T-helper 22 cell (primary cell): ENCODE results near the gene SMYD5.
"Not testable (repeated sequence)": the region's sequence is repeated elsewhere in the genome, so short reads cannot be mapped to it uniquely, and the experiment has no call there.

ENCODE experiments used
- DNase-seq: peaks from one replicate; pipeline ENCODE4 v3.0.0-alpha.2; 2020; ENCODE audit warnings: low read depth

The SMYD5 gene

GRCh38 chr2:73214120-73215035 lies at the start of gene SMYD5:
SMYD5 (plus strand) TSS chr2:73214245; CDS start chr2:73214267, 22 bp downstream.
- peak; percentile 79 for DNase-seq

- DNase-seq, result not testable (repeated sequence)
Observed at GRCh38 chr2:73165978-73166377, 48.1 kb upstream of the SMYD5 start.

- not testable (repeated sequence) for DNase-seq
Observed at GRCh38 chr2:73166813-73167212, 47.2 kb upstream of the SMYD5 start.

- DNase-seq, result not testable (repeated sequence)
Observed at GRCh38 chr2:73168348-73168747, 45.7 kb upstream of the SMYD5 start.

- DNase-seq, result not testable (repeated sequence)
Observed at GRCh38 chr2:73170341-73170740, 43.7 kb upstream of the SMYD5 start.

- DNase-seq, result no peak
Observed at GRCh38 chr2:73172963-73173362, 41.1 kb upstream of the SMYD5 start.

GRCh38 chr2:73173781-73174180 lies 40.3 kb upstream of the SMYD5 start:
- DNase-seq, result no peak

GRCh38 chr2:73174244-73174643 lies 39.8 kb upstream of the SMYD5 start:
- DNase-seq, result no peak

- DNase-seq, result no peak
Observed at GRCh38 chr2:73174941-73175662, 38.9 kb upstream of the SMYD5 start.

GRCh38 chr2:73175663-73176204 lies 38.3 kb upstream of the SMYD5 start:
- peak; percentile 37 for DNase-seq

GRCh38 chr2:73176205-73176880 lies 37.7 kb upstream of the SMYD5 start:
- DNase-seq, result no peak

GRCh38 chr2:73176881-73177644 lies 37.0 kb upstream of the SMYD5 start:
- DNase-seq, result peak; percentile 67

GRCh38 chr2:73177645-73178255 lies 36.3 kb upstream of the SMYD5 start:
- DNase-seq, result no peak

GRCh38 chr2:73185965-73186364 lies 28.1 kb upstream of the SMYD5 start:
- DNase-seq, result no peak

GRCh38 chr2:73187549-73187948 lies 26.5 kb upstream of the SMYD5 start:
- no peak for DNase-seq

- no peak for DNase-seq
Observed at GRCh38 chr2:73197579-73197978, 16.5 kb upstream of the SMYD5 start.

- DNase-seq, result not testable (repeated sequence)
Observed at GRCh38 chr2:73200281-73200680, 13.8 kb upstream of the SMYD5 start.

GRCh38 chr2:73202156-73203054 lies 11.6 kb upstream of the SMYD5 start, which contains the start of gene NOTO:
NOTO (plus strand) TSS chr2:73202574; CDS start chr2:73202667, 93 bp downstream.
- DNase-seq, result no peak

- DNase-seq, result no peak
Observed at GRCh38 chr2:73203055-73203681, 10.9 kb upstream of the SMYD5 start.
